Hepatocyte (in vitro differentiated cells): Measurements from ENCODE around the gene AKTIP. TPM values are rescaled to one million over a fixed set of nuclear protein-coding genes. Genes with fewer than 3 reads are reported as not detected.

Source experiments
- DNase-seq: peaks from one replicate; pipeline ENCODE4 v3.0.0-alpha.2; 2016; ENCODE audit warnings: low spot score
- H2AFZ ChIP-seq: fragments of 200-600 bp; sonication (generic); 2 replicates; pipeline ENCODE4 v1.6.0; 2016; ENCODE audit warnings: antibody characterized with exemption, mild to moderate bottlenecking
- H3K27ac ChIP-seq: fragments of 200-600 bp; sonication (generic); 2 replicates; pipeline ENCODE4 v1.5.1; 2016; ENCODE audit warnings: mild to moderate bottlenecking
- H3K27me3 ChIP-seq: fragments of 200-600 bp; sonication (generic); 2 replicates; pipeline ENCODE4 v1.6.1; 2016
- H3K36me3 ChIP-seq: fragments of 200-600 bp; sonication (generic); replicated peaks from 2 replicates; pipeline ENCODE4 v1.5.1; 2016; ENCODE audit warnings: low read depth; ENCODE audit not compliant: insufficient read depth
- H3K4me1 ChIP-seq: fragments of 200-600 bp; sonication (generic); 2 replicates; pipeline ENCODE4 v1.5.1; 2016; ENCODE audit warnings: mild to moderate bottlenecking, moderate library complexity; ENCODE audit not compliant: insufficient read depth
- H3K4me2 ChIP-seq: fragments of 200-600 bp; sonication (generic); 2 replicates; pipeline ENCODE4 v1.6.0; 2016
- H3K4me3 ChIP-seq: fragments of 200-600 bp; sonication (generic); 2 replicates; pipeline ENCODE4 v1.5.1; 2016; ENCODE audit warnings: mild to moderate bottlenecking
- H3K79me2 ChIP-seq: fragments of 200-600 bp; sonication (generic); 2 replicates; pipeline ENCODE4 v1.6.0; 2017; ENCODE audit warnings: mild to moderate bottlenecking
- H3K9me2 ChIP-seq: fragments of 200-600 bp; sonication (generic); replicated peaks from 2 replicates; pipeline ENCODE4 v1.6.0; 2017; ENCODE audit warnings: mild to moderate bottlenecking; ENCODE audit not compliant: insufficient read depth
- H3K9me3 ChIP-seq: fragments of 200-600 bp; sonication (generic); 2 replicates; pipeline ENCODE4 v1.5.1; 2016; ENCODE audit warnings: low read depth, mild to moderate bottlenecking
- H4K20me1 ChIP-seq: fragments of 200-600 bp; sonication (generic); 2 replicates; pipeline ENCODE4 v1.6.0; 2016; ENCODE audit warnings: mild to moderate bottlenecking; ENCODE audit not compliant: insufficient read depth, poor library complexity, severe bottlenecking
- EZH2 ChIP-seq: fragments of 200-600 bp; sonication (generic); IDR thresholded peaks from 2 replicates; pipeline ENCODE4 v1.6.1; 2016; ENCODE audit warnings: antibody characterized with exemption, mild to moderate bottlenecking, borderline replicate concordance
- EZH2phosphoT487 ChIP-seq: fragments of 200-600 bp; sonication (generic); IDR thresholded peaks from one replicate; pipeline ENCODE4 v1.6.1; 2018; ENCODE audit warnings: antibody characterized with exemption, mild to moderate bottlenecking, low read depth, moderate library complexity; ENCODE audit not compliant: unreplicated experiment, severe bottlenecking
- WGBS: methylation state at CpG from one replicate; pipeline ENCODE4 v1.1.6; 2016; ENCODE audit warnings: low lambda C conversion rate; ENCODE audit errors: missing lambda C conversion rate; 5-methylcytosine and 5-hydroxymethylcytosine counted together
- polyA plus RNA-seq: library from polyadenylated mRNA; unstranded; fragments of >200 nt; fragmentation: Nextera tagmentation; extraction: Ambion mirVana; gene quantifications from 2 replicates; pipeline ENCODE4 v1.2.1, GENCODE V29; 2016
- total RNA-seq: library from RNA; depleted of rRNA; stranded (reverse); fragments of >200 nt; gene quantifications from 2 replicates; pipeline ENCODE4 v1.2.3, GENCODE V29; 2014
- TF ChIP-seq, protein P1 (sequence below): fragments of 200-600 bp; sonication (generic); IDR thresholded peaks from 2 replicates; pipeline ENCODE4 v1.5.1; 2016; ENCODE audit warnings: antibody characterized with exemption, mild to moderate bottlenecking; ENCODE audit not compliant: poor library complexity

AKTIP gene
- total and polyA plus RNA-seq, 2 experiments from 2014 or later = 24.3 to 43.7 TPM

DNA sequence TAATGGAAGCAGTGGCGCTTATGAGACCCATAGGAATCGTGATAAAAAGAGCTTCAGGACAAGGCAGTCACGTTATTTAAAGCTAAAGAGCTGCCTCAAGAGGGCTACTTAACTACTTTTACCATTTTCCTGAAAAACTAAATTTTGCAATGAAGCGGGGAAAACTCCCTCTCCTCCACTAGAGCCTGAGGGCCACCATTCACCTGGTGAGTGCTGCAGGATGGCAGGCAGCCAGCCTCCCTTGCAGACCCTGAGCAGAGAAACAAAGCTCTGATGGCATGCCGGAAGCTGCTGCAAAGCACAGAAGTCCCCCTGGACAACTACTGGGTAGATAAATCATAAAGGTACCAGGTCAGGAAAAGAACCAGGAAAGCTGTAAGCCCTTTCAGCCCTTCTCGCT is 8.4 kb downstream of the AKTIP start:
- Histone ChIP-seq H3K4me1 (no peaks in the 10 kb centered on the region), H3K4me3 (no peak overlapping the region), H4K20me1 (peaks cover 2% of the 10 kb centered on the region), H3K9me2 (no peaks in the 10 kb centered on the region), H3K79me2 (peaks cover 12% of the 10 kb centered on the region), H3K27ac (no peak overlapping the region), H3K4me2 (no peak overlapping the region), H3K27me3 (no peaks in the 10 kb centered on the region), H2AFZ (no peak overlapping the region), H3K36me3 (peaks cover 4% of the 10 kb centered on the region), H3K9me3 (no peaks in the 10 kb centered on the region)
- TF ChIP-seq, protein P1, sequence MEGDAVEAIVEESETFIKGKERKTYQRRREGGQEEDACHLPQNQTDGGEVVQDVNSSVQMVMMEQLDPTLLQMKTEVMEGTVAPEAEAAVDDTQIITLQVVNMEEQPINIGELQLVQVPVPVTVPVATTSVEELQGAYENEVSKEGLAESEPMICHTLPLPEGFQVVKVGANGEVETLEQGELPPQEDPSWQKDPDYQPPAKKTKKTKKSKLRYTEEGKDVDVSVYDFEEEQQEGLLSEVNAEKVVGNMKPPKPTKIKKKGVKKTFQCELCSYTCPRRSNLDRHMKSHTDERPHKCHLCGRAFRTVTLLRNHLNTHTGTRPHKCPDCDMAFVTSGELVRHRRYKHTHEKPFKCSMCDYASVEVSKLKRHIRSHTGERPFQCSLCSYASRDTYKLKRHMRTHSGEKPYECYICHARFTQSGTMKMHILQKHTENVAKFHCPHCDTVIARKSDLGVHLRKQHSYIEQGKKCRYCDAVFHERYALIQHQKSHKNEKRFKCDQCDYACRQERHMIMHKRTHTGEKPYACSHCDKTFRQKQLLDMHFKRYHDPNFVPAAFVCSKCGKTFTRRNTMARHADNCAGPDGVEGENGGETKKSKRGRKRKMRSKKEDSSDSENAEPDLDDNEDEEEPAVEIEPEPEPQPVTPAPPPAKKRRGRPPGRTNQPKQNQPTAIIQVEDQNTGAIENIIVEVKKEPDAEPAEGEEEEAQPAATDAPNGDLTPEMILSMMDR = no peak
- TF ChIP-seq EZH2phosphoT487 (no peak), EZH2 (no peak)
- WGBS = 94% methylated on average over 6 of the region's 6 CpGs
- no peak for DNase-seq

DNA sequence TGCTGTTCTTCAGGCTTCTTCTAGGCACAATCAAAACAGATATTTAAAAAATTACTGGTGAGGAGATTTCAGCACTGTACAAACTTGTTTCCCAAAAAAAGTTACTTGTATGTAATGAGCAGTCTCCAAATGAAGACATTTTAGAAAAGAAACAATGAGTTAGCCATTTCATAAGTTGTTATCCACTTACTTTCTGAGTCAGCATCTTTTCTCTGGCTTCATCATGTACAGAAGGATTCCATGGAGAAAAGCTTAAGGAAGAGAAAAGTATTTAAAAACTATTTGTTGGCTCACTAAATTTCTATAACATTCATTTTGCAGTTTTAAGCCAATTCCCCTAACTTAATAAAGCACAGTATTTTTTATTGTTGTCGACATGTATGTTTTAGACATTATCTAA is 10.5 kb downstream of the AKTIP start:
- Histone ChIP-seq H3K4me1 (no peaks in the 10 kb centered on the region), H2AFZ (no peak overlapping the region), H3K36me3 (peaks cover 4% of the 10 kb centered on the region), H3K79me2 (no peaks in the 10 kb centered on the region), H4K20me1 (no peaks in the 10 kb centered on the region), H3K4me2 (no peak overlapping the region), H3K9me2 (no peaks in the 10 kb centered on the region), H3K9me3 (no peaks in the 10 kb centered on the region), H3K4me3 (no peak overlapping the region), H3K27me3 (no peaks in the 10 kb centered on the region), H3K27ac (no peak overlapping the region)
- 100% methylated on average over 1 of the region's 1 CpG for WGBS
- no peak for DNase-seq
- TF ChIP-seq EZH2 (no peak), EZH2phosphoT487 (no peak)
- TF ChIP-seq, protein P1 = no peak

DNA sequence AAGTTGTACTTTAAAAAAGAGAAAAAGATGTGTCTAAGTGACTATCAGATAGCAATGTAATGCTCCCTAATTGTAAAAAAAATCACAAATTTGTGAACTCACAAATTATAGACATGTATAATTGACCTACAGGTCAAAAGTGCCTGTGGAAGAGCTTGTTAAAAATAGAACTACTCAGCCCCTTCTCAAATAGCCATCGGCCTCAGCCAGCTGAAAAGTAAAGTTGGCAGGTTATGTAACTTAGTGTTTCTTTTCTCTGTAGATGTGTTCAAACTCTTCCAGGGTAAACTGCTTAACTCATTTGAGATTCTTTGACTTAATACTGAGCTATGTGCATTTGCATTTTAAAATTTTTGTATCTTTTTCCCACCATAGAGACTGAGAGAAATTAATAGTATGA is 13.3 kb downstream of the AKTIP start:
- 93% methylated on average over 1 of the region's 1 CpG for WGBS
- Histone ChIP-seq H3K4me1 (no peaks in the 10 kb centered on the region), H3K9me3 (no peaks in the 10 kb centered on the region), H3K27ac (no peak overlapping the region), H3K4me2 (no peak overlapping the region), H3K27me3 (no peaks in the 10 kb centered on the region), H2AFZ (no peak overlapping the region), H3K9me2 (no peaks in the 10 kb centered on the region), H3K79me2 (no peaks in the 10 kb centered on the region), H4K20me1 (no peaks in the 10 kb centered on the region), H3K4me3 (no peak overlapping the region), H3K36me3 (peaks cover 4% of the 10 kb centered on the region)
- no peak for DNase-seq
- TF ChIP-seq, protein P1 = no peak
- no peak for TF ChIP-seq EZH2
- no peak for TF ChIP-seq EZH2phosphoT487

DNA sequence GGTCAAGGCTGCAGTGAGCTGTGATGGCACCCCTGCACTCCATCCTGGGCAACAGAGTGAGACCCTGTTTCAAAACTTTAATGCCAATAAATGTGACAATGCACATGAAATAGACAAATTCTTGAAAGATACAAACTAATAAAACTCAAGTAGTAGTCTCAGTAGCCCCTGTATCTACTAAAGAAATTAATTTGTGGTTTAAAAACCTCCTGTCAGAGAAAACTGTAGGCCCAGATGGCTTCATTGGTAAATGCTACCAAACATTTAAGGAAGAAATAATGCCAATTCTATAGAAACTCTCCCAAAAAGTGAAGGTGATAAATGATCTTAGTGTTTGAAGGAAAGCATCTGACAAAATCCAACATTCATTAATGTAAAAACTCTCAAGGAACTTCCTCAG is 16.8 kb downstream of the AKTIP start:
- Histone ChIP-seq H3K36me3 (peaks cover 4% of the 10 kb centered on the region), H3K9me3 (no peaks in the 10 kb centered on the region)

More for the DNA sequence above, 16.8 kb downstream of the AKTIP start:
- H2AFZ ChIP-seq = no peak overlapping the region
- H3K27ac ChIP-seq = no peak overlapping the region
- no peaks in the 10 kb centered on the region for H3K4me1 ChIP-seq
- TF ChIP-seq EZH2phosphoT487 (no peak), EZH2 (no peak)
- TF ChIP-seq, protein P1 = no peak
- no peak for DNase-seq
- H4K20me1 ChIP-seq = no peaks in the 10 kb centered on the region
- H3K9me2 ChIP-seq = no peaks in the 10 kb centered on the region
- no peaks in the 10 kb centered on the region for H3K27me3 ChIP-seq
- no peak overlapping the region for H3K4me2 ChIP-seq
- no peaks in the 10 kb centered on the region for H3K79me2 ChIP-seq
- no peak overlapping the region for H3K4me3 ChIP-seq
